ENCODE results near the gene ADRB1.

DNA sequence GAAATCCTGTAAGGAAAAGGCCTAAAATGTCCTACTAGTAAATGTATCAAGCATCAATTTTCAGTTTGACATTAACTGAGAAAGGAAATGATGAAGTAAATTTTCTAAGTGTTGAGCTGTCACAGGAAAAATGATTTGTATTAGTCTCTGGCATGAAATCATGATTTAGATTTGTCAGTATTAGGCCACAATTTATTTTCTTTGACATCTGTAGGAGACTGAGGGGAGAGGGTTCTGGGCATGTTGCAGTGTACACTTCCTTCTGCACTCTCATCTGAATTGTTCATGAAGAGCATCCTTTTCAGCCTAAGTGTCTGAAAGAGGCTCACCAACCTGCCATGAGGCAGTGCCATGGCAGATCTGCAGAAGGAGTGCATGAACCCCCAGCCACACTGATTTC lies 15.9 kb downstream of the ADRB1 start:
- TF ChIP-seq EZH2phosphoT487 (IDR thresholded peaks at IDR 0.05; ENCODE audit: borderline replicate concordance) = no peak
- TF ChIP-seq, protein P1, sequence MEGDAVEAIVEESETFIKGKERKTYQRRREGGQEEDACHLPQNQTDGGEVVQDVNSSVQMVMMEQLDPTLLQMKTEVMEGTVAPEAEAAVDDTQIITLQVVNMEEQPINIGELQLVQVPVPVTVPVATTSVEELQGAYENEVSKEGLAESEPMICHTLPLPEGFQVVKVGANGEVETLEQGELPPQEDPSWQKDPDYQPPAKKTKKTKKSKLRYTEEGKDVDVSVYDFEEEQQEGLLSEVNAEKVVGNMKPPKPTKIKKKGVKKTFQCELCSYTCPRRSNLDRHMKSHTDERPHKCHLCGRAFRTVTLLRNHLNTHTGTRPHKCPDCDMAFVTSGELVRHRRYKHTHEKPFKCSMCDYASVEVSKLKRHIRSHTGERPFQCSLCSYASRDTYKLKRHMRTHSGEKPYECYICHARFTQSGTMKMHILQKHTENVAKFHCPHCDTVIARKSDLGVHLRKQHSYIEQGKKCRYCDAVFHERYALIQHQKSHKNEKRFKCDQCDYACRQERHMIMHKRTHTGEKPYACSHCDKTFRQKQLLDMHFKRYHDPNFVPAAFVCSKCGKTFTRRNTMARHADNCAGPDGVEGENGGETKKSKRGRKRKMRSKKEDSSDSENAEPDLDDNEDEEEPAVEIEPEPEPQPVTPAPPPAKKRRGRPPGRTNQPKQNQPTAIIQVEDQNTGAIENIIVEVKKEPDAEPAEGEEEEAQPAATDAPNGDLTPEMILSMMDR (conservative IDR thresholded peaks at IDR 0.05; ENCODE audit: low read length) = no peak

All from Loucy (cell line).